Keratinocyte (primary cell): ENCODE data around the gene DDX60.

Experiments
- CTCF ChIP-seq, 3 experiments: IDR thresholded peaks in 1 of 3; conservative IDR thresholded peaks in 1 of 3; optimal IDR thresholded peaks in 1 of 3; 2 replicates in 2 of 3; 3 replicates in 1 of 3; pipeline versions ENCODE3 to v1.5.1; 2011; ENCODE audit warnings: low read length in 3 of 3, mild to moderate bottlenecking in 3 of 3, moderate library complexity in 2 of 3, control low read depth in 1 of 3, inconsistent platforms in 1 of 3; ENCODE audit not compliant: insufficient read depth in 2 of 3; ENCODE audit errors: extremely low read depth in 1 of 3
- EZH2 ChIP-seq: IDR thresholded peaks from one replicate; pipeline ENCODE4 v1.6.1; 2012; ENCODE audit warnings: inconsistent platforms, mild to moderate bottlenecking, low read length, moderate library complexity

- TF ChIP-seq CTCF (optimal IDR thresholded peaks at IDR 0.05 in 1 of 3, IDR thresholded peaks at IDR 0.05 in 1 of 3, conservative IDR thresholded peaks at IDR 0.05 in 1 of 3; ENCODE audit: extremely low read depth in 1 of 3, insufficient read depth in 2 of 3, low read length in 3 of 3): no peak
- TF ChIP-seq EZH2: no peak
Observed at GRCh38 chr4:168337550-168337940, 19.0 kb upstream of the DDX60 start.
